ENCODE results near the gene FOXL1. TPM values are rescaled to one million over a fixed set of nuclear protein-coding genes. Genes with fewer than 3 reads are reported as not detected.

FOXL1 gene
- total RNA-seq, 6 experiments from 2014 or later: 0.15 to 0.74 (median 0.46) TPM; not detected in 2

- DNase-seq (no peak), ATAC-seq (no peak)
- H3K4me3 ChIP-seq: no peak overlapping the region
- no peaks in the 10 kb centered on the region for H3K9me3 ChIP-seq
- H3K4me1 ChIP-seq: no peaks in the 10 kb centered on the region
- H3K36me3 ChIP-seq: no peaks in the 10 kb centered on the region
- TF ChIP-seq POLR2A (IDR thresholded peaks at IDR 0.05): no peak
- no peak for TF ChIP-seq CTCF (IDR thresholded peaks at IDR 0.05)
- WGBS (ENCODE audit: insufficient coverage, low coverage, low lambda C conversion rate, missing lambda C conversion rate): 72% methylated on average over 10 of the region's 23 CpGs
- H3K27me3 ChIP-seq: no peaks in the 10 kb centered on the region
- intact Hi-C loops (cut with DNase I): no loop called here
- H3K27ac ChIP-seq: no peak overlapping the region
These were observed 41.0 kb downstream of the FOXL1 start for GRCh38 chr16:86619239-86619794.

- H3K27me3 ChIP-seq: no peaks in the 10 kb centered on the region
- no CpG with 5 or more reads among the region's 1 CpG for WGBS (ENCODE audit: insufficient coverage, low coverage, low lambda C conversion rate, missing lambda C conversion rate)
- intact Hi-C loops (cut with DNase I): no loop called here
- H3K4me3 ChIP-seq: no peak overlapping the region
- no peaks in the 10 kb centered on the region for H3K4me1 ChIP-seq
- H3K36me3 ChIP-seq: no peaks in the 10 kb centered on the region
- TF ChIP-seq CTCF (IDR thresholded peaks at IDR 0.05) (no peak), POLR2A (IDR thresholded peaks at IDR 0.05) (no peak)
- ATAC-seq: no peak
- DNase-seq: no peak
- H3K9me3 ChIP-seq: no peaks in the 10 kb centered on the region
- no peak overlapping the region for H3K27ac ChIP-seq
These were observed 41.8 kb downstream of the FOXL1 start for GRCh38 chr16:86620184-86620583.

- Histone ChIP-seq H3K9me3 (no peaks in the 10 kb centered on the region), H3K27me3 (no peaks in the 10 kb centered on the region), H3K4me3 (no peak overlapping the region), H3K27ac (no peak overlapping the region), H3K36me3 (no peaks in the 10 kb centered on the region), H3K4me1 (no peaks in the 10 kb centered on the region)
- ATAC-seq: no peak
- no peak for DNase-seq
- intact Hi-C loops (cut with DNase I): no loop called here
- WGBS (ENCODE audit: insufficient coverage, low coverage, low lambda C conversion rate, missing lambda C conversion rate): 75% methylated on average over 5 of the region's 10 CpGs
- no peak for TF ChIP-seq POLR2A (IDR thresholded peaks at IDR 0.05)
These were observed 43.6 kb downstream of the FOXL1 start for GRCh38 chr16:86621966-86622365.

GRCh38 chr16:86622700-86623615, 44.6 kb downstream of the FOXL1 start:
- H3K27me3 ChIP-seq: no peaks in the 10 kb centered on the region
- no peak for ATAC-seq
- H3K4me3 ChIP-seq: no peak overlapping the region
- H3K9me3 ChIP-seq: no peaks in the 10 kb centered on the region
- TF ChIP-seq CTCF (IDR thresholded peaks at IDR 0.05): no peak
- no peak overlapping the region for H3K27ac ChIP-seq
- H3K4me1 ChIP-seq: no peaks in the 10 kb centered on the region
- 62% methylated on average over 9 of the region's 16 CpGs for WGBS (ENCODE audit: insufficient coverage, low coverage, low lambda C conversion rate, missing lambda C conversion rate)
- H3K36me3 ChIP-seq: no peaks in the 10 kb centered on the region
- intact Hi-C loops (cut with DNase I): no loop called here
- DNase-seq: no peak

- H3K27me3 ChIP-seq: no peaks in the 10 kb centered on the region
- DNase-seq (no peak), ATAC-seq (no peak)
- 66% methylated on average over 13 of the region's 17 CpGs for WGBS (ENCODE audit: insufficient coverage, low coverage, low lambda C conversion rate, missing lambda C conversion rate)
- intact Hi-C loops (cut with DNase I): no loop called here
- H3K9me3 ChIP-seq: no peaks in the 10 kb centered on the region
- H3K36me3 ChIP-seq: no peaks in the 10 kb centered on the region
- H3K4me3 ChIP-seq: no peak overlapping the region
- no peaks in the 10 kb centered on the region for H3K4me1 ChIP-seq
- no peak overlapping the region for H3K27ac ChIP-seq
- TF ChIP-seq POLR2A (IDR thresholded peaks at IDR 0.05): no peak
- no peak for TF ChIP-seq CTCF (IDR thresholded peaks at IDR 0.05)
These were observed 46.7 kb downstream of the FOXL1 start for GRCh38 chr16:86625029-86625428.
